NB4 (cell line): ENCODE measurements around the gene UNC119B.

ENCODE experiments used
- DNase-seq: peaks from one replicate; pipeline ENCODE4 v3.0.0; 2010; ENCODE audit warnings: low read depth
- H3K4me3 ChIP-seq: one replicate; pipeline ENCODE4 v1.5.1; 2011; ENCODE audit warnings: mild to moderate bottlenecking, low read depth, low read length, moderate library complexity
- CTCF ChIP-seq: IDR thresholded peaks from one replicate; pipeline ENCODE4 v1.5.1; 2012; ENCODE audit warnings: low read depth, low read length
- MAX ChIP-seq: IDR thresholded peaks from 2 replicates; pipeline ENCODE4 v1.6.1; 2011; ENCODE audit warnings: low read depth, low read length
- MYC ChIP-seq: IDR thresholded peaks from 2 replicates; pipeline ENCODE4 v1.6.1; 2011; ENCODE audit warnings: low read depth, low read length
- POLR2A ChIP-seq: IDR thresholded peaks from 2 replicates; pipeline ENCODE4 v1.6.1; 2011; ENCODE audit warnings: mild to moderate bottlenecking; ENCODE audit not compliant: insufficient read length; ENCODE audit errors: extremely low read depth

Gene UNC119B

DNA sequence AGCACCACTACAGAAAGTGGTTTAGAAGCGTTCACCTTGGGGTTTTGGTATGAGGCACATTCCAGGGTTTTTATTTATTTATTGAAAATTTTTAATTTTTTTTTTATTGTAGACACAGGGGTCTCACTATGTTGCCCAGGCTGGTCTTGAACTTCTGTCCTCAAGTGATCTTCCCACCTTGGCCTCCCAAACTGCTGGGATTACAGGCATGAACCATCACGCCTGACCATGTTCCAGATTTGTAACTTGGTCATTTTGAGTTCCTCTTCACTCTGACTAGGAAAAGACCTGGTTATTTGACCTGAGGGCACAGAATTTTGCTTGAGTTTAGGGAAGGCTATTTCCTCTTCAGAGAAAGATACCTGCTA lies 20.2 kb upstream of the UNC119B start:
- H3K4me3 ChIP-seq = peak overlapping the region; percentile 92
- no peak for DNase-seq
- TF ChIP-seq CTCF = no peak
- no peak for TF ChIP-seq MYC

DNA sequence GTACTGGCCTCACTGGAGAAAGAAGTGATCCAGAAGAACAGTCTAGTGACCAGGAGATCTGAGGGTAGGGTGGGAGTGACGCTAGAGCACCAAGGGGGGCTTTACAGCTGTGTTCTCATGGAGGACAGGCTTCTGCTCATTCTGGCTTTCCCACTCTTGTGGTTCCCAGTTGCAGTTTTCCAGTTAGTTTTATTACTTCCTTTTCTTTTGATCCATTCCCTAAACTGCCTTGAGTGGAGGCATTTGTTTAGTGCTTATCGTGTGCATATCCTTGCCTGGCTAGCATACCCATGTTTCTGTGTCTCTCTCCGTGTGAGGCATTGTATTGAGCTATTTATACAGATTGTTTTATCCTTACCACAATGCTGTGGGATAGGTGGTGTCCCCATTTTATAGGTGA lies 19.3 kb upstream of the UNC119B start:
- H3K4me3 ChIP-seq = peak overlapping the region; percentile 92
- TF ChIP-seq MAX = no peak
- no peak for TF ChIP-seq MYC
- no peak for TF ChIP-seq CTCF
- TF ChIP-seq POLR2A = no peak
- DNase-seq = no peak

DNA sequence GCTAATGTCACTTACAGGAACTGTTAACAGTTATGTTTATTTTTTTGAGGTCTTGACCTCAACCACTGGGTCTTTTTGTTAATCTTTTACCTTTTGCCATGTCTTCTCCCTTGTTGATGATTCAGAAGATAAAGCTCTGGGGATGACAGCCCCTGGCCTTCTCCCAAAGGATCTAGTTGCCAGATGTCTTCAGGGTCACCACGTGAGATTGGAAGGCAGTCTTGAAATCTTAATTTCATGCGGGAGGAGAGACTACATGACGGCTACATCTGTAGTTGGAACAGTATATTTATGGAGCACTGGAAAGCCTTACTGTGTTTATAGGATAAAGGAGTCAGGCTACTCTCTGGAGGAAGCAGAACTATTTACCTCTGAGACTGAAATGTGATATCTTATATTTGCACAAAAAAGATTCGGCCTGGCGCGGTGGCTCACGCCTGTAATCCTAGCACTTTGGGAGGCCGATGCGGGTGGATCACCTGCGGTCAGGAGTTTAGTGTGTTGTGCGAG lies 17.7 kb upstream of the UNC119B start:
- TF ChIP-seq MYC = no peak

DNA sequence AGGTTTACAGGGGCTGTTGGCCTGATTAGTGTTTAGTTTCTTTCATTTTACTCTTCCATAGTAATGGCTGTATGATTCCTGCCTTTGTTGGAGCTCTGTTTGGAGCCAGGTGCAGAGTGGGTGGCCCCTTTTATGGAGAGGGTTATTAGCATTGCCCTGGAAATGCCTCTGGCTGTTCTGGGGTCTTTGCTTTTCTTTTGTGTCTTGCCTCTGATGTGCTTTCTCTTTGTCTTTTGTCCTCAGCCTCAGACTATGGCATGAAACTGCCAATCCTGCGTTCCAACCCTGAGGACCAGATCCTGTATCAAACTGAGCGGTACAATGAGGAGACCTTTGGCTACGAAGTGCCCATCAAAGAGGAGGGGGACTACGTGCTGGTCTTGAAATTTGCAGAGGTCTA lies 16.4 kb upstream of the UNC119B start:
- TF ChIP-seq CTCF (no peak), MAX (no peak)
- no peak overlapping the region for H3K4me3 ChIP-seq
- no peak for DNase-seq

More for the DNA sequence above, 17.7 kb upstream of the UNC119B start:
- H3K4me3 ChIP-seq = no peak overlapping the region
- no peak for DNase-seq

GRCh38 chr12:120696626-120697025 lies 13.6 kb upstream of the UNC119B start:
- TF ChIP-seq POLR2A (no peak), CTCF (no peak), MYC (no peak), MAX (no peak)
- no peak overlapping the region for H3K4me3 ChIP-seq
- DNase-seq = no peak

- no peak for DNase-seq
- no peak for TF ChIP-seq MYC
- TF ChIP-seq MAX = no peak
- no peak for TF ChIP-seq CTCF
- TF ChIP-seq POLR2A = no peak
- no peak overlapping the region for H3K4me3 ChIP-seq
Measured at GRCh38 chr12:120697344-120697743, 12.9 kb upstream of the UNC119B start.

GRCh38 chr12:120698665-120699064 lies 11.6 kb upstream of the UNC119B start:
- TF ChIP-seq MAX (no peak), POLR2A (no peak), CTCF (no peak), MYC (no peak)
- DNase-seq = peak; percentile 71
- no peak overlapping the region for H3K4me3 ChIP-seq
